Measurements from ENCODE around the gene HNRNPF. TPM values are rescaled to one million over a fixed set of nuclear protein-coding genes. Genes with fewer than 3 reads are reported as not detected.
"Not testable (repeated sequence)": the region's sequence is repeated elsewhere in the genome, so short reads cannot be mapped to it uniquely, and the experiment has no call there.

The HNRNPF gene
- total RNA-seq, 1 experiment from 2014 or later: 333 TPM

DNA sequence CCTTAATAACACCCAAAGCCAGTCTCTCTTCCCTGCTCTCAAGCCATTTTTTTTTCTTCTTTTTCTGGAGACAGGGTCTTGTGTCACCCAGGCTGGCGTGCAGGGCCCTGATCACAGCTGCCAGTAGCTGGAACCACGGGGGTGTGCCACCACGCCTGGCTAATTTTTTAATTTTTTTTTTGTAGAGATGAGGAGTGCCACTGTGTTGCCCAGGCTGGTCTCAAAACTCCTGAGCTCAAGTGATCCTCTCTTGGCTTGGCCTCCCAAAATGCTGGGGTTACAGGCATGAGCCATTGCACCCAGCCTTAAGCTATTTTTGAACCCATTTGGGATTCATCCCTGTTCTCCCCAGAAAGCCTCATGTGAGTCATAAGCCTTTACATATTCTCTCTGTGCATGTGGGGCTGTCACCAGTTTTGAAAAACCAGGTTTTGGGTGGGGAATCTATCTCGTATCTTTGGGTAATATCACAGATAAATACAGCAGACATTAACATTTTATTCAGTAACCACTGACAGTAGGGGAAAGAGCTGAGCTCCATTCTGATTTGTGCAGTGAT is 43.4 kb upstream of the HNRNPF start (continued):
- TF ChIP-seq, protein P1, sequence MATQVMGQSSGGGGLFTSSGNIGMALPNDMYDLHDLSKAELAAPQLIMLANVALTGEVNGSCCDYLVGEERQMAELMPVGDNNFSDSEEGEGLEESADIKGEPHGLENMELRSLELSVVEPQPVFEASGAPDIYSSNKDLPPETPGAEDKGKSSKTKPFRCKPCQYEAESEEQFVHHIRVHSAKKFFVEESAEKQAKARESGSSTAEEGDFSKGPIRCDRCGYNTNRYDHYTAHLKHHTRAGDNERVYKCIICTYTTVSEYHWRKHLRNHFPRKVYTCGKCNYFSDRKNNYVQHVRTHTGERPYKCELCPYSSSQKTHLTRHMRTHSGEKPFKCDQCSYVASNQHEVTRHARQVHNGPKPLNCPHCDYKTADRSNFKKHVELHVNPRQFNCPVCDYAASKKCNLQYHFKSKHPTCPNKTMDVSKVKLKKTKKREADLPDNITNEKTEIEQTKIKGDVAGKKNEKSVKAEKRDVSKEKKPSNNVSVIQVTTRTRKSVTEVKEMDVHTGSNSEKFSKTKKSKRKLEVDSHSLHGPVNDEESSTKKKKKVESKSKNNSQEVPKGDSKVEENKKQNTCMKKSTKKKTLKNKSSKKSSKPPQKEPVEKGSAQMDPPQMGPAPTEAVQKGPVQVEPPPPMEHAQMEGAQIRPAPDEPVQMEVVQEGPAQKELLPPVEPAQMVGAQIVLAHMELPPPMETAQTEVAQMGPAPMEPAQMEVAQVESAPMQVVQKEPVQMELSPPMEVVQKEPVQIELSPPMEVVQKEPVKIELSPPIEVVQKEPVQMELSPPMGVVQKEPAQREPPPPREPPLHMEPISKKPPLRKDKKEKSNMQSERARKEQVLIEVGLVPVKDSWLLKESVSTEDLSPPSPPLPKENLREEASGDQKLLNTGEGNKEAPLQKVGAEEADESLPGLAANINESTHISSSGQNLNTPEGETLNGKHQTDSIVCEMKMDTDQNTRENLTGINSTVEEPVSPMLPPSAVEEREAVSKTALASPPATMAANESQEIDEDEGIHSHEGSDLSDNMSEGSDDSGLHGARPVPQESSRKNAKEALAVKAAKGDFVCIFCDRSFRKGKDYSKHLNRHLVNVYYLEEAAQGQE (IDR thresholded peaks at IDR 0.05; ENCODE audit: low read depth): no peak
- no peak for TF ChIP-seq ATF3 (IDR thresholded peaks at IDR 0.05)
- TF ChIP-seq CEBPB (IDR thresholded peaks at IDR 0.05; ENCODE audit: low read depth): no peak
- TF ChIP-seq POLR2AphosphoS5 (IDR thresholded peaks at IDR 0.05; ENCODE audit: low read depth, low read length): no peak
- no peak for TF ChIP-seq CBX3 (IDR thresholded peaks at IDR 0.05; ENCODE audit: low read depth)
- TF ChIP-seq JUND (IDR thresholded peaks at IDR 0.05): no peak

DNA sequence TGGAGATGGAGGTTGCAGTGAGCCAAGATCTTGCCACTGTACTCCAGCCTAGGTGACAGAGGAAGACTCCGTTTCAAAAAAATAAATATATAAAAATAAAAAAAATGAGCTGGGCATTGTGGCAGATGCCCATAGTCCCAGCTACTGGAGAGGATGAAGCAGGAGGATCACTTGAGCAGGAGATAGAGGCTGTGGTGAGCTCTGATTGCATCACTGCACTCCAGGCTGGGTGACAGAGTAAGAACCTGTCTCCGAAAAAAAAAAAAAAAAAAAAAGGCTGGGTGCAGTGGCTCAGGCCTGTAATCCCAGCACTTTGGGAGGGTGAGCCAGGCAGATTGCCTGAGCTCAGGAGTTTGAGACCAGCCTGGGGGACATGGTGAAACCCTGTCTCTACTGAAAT is 39.8 kb upstream of the HNRNPF start:
- intact Hi-C loops (cut with micrococcal nuclease): no loop called here
- no peaks in the 10 kb centered on the region for H3K9me2 ChIP-seq (ENCODE audit: insufficient read depth)
- no peak for TF ChIP-seq TCF7L2 (IDR thresholded peaks at IDR 0.05; ENCODE audit: borderline replicate concordance, extremely low read depth, insufficient read depth, insufficient read length)
- no peak for TF ChIP-seq RAD21 (IDR thresholded peaks at IDR 0.05; ENCODE audit: low read depth)
- TF ChIP-seq, protein P2, sequence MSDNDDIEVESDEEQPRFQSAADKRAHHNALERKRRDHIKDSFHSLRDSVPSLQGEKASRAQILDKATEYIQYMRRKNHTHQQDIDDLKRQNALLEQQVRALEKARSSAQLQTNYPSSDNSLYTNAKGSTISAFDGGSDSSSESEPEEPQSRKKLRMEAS (IDR thresholded peaks at IDR 0.05): no peak
- no peak for TF ChIP-seq CEBPB (IDR thresholded peaks at IDR 0.05; ENCODE audit: low read depth)
- no peak for TF ChIP-seq ELF1 (IDR thresholded peaks at IDR 0.05; ENCODE audit: borderline replicate concordance, low read depth)
- no peak for TF ChIP-seq YY1 (IDR thresholded peaks at IDR 0.05; ENCODE audit: extremely low read depth, insufficient replicate concordance, low read depth, low read length)
- no peak for TF ChIP-seq ZFX (IDR thresholded peaks at IDR 0.05)
- no peaks in the 10 kb centered on the region for H3K36me3 ChIP-seq (ENCODE audit: control insufficient read depth in 1 of 2, insufficient read depth in 2 of 2, low read length in 2 of 2)
- ATAC-seq (no peak), DNase-seq (ENCODE audit: low read depth, low spot score) (no peak)
- H3K4me2 ChIP-seq (ENCODE audit: low read length): no peak overlapping the region
- no peaks in the 10 kb centered on the region for H3K27me3 ChIP-seq (ENCODE audit: insufficient read depth, low read length)
- H3K4me1 ChIP-seq (ENCODE audit: control insufficient read depth in 1 of 2, insufficient read depth in 2 of 2, low read length in 2 of 2): no peaks in the 10 kb centered on the region; a peak in 1 of 4 replicates
- H3K79me2 ChIP-seq (ENCODE audit: insufficient read depth, low read length): no peaks in the 10 kb centered on the region; the same call in 1 of the 2 replicates
- H3K9me3 ChIP-seq (ENCODE audit: control insufficient read depth in 1 of 2, insufficient read depth in 1 of 2, low read depth in 1 of 2, low read length in 2 of 2): no peaks in the 10 kb centered on the region
- no peak overlapping the region for H3K4me3 ChIP-seq (replicated peaks in 1 of 2; ENCODE audit: low read depth in 1 of 2, low read length in 2 of 2)
- ChIA-PET RAD21 (ENCODE audit: low non-redundant PET in 1 of 2, low total read pairs in 2 of 2, uncharacterized antibody in 2 of 2, unreplicated experiment in 2 of 2) (interaction anchor here in 1 of 2 experiments (0.6 kb wide), 1 partner anchor 158 kb away, joined by 3 read pairs; the partner anchor contains the start of gene ZNF485), CTCF (interaction anchor here (1.3 kb wide), 1 partner anchor 244 kb away, joined by 4 read pairs; no protein-coding TSS in a partner anchor), POLR2A (interaction anchor here (0.7 to 1.4 kb wide), 2 partner anchors 48 to 691 kb away, joined by 3 to 6 read pairs; no protein-coding TSS in a partner anchor)
- no peak overlapping the region for H3K9ac ChIP-seq (ENCODE audit: low read length)
- no TSS peak for BruUV-seq (replicated peaks)
- no peak overlapping the region for H3K27ac ChIP-seq (ENCODE audit: low read depth, low read length)
- no peak overlapping the region for H2AFZ ChIP-seq (ENCODE audit: low read depth, low read length, poor library complexity, severe bottlenecking)
- H4K20me1 ChIP-seq (ENCODE audit: insufficient read depth): no peaks in the 10 kb centered on the region

GRCh38 chr10:43446219-43447017 is 37.4 kb upstream of the HNRNPF start:
- H3K36me3 ChIP-seq (ENCODE audit: control insufficient read depth in 1 of 2, insufficient read depth in 2 of 2, low read length in 2 of 2); POLR2A ChIA-PET: not testable (repeated sequence)

More at GRCh38 chr10:43446219-43447017, 37.4 kb upstream of the HNRNPF start:
- H3K4me1 ChIP-seq (ENCODE audit: control insufficient read depth in 1 of 2, insufficient read depth in 2 of 2, low read length in 2 of 2); H3K79me2 ChIP-seq (ENCODE audit: insufficient read depth, low read length); H3K4me3 ChIP-seq (replicated peaks in 1 of 2; ENCODE audit: low read depth in 1 of 2, low read length in 2 of 2); intact Hi-C loops (cut with micrococcal nuclease); H3K9me2 ChIP-seq (ENCODE audit: insufficient read depth); ATAC-seq; DNase-seq (ENCODE audit: low read depth, low spot score); CTCF ChIA-PET; BruUV-seq (replicated peaks); H3K9me3 ChIP-seq (ENCODE audit: control insufficient read depth in 1 of 2, insufficient read depth in 1 of 2, low read depth in 1 of 2, low read length in 2 of 2); H4K20me1 ChIP-seq (ENCODE audit: insufficient read depth); H3K4me2 ChIP-seq (ENCODE audit: low read length); H3K9ac ChIP-seq (ENCODE audit: low read length); RAD21 ChIA-PET (ENCODE audit: low non-redundant PET in 1 of 2, low total read pairs in 2 of 2, uncharacterized antibody in 2 of 2, unreplicated experiment in 2 of 2); H3K27me3 ChIP-seq (ENCODE audit: insufficient read depth, low read length); H2AFZ ChIP-seq (ENCODE audit: low read depth, low read length, poor library complexity, severe bottlenecking); H3K27ac ChIP-seq (ENCODE audit: low read depth, low read length): not testable (repeated sequence)
